Panc1 (cell line): ENCODE data around the gene TMEM141. TPM values are rescaled to one million over a fixed set of nuclear protein-coding genes. Genes with fewer than 3 reads are reported as not detected.

Experiments used
- ATAC-seq: fragments of 200-7000 bp; cut with Tn5 transposase; 2 replicates; pipeline ENCODE4 v1.9.1; 2020; ENCODE audit warnings: mild to moderate bottlenecking, moderate library complexity
- BruUV-seq: library from RNA; stranded (reverse); fragments of 400-500 nt; replicated peaks from 2 replicates; lab custom pipeline; 2021; lab: Mats Ljungman, UMichigan
- CTCF ChIA-PET: fragments of 300-600 bp; sonication (Branson Sonifier 250); formaldehyde crosslinking; loops from one replicate; lab custom pipeline; 2022; ENCODE audit warnings: antibody characterized with exemption; lab: Charles Lee
- POLR2A ChIA-PET: fragments of 300-600 bp; sonication (Branson Sonifier 250); formaldehyde crosslinking; loops from one replicate; lab custom pipeline; 2022; ENCODE audit warnings: antibody characterized with exemption; lab: Charles Lee
- DNase-seq: peaks from one replicate; pipeline ENCODE4 v3.0.0-alpha.2; 2010; ENCODE audit warnings: low read depth, low spot score
- H3K27ac ChIP-seq: 2 replicates; pipeline ENCODE4 v1.5.1; 2011; ENCODE audit warnings: mild to moderate bottlenecking, low read length, inconsistent platforms
- H3K27me3 ChIP-seq: fragments of 200-500 bp; sonication (Bioruptor generic); 2 replicates; pipeline ENCODE4 v1.6.0; 2014; ENCODE audit warnings: low read length, inconsistent platforms; ENCODE audit not compliant: control insufficient read depth, insufficient read depth
- H3K36me3 ChIP-seq: fragments of 200-500 bp; sonication (Bioruptor generic); 2 replicates; pipeline ENCODE4 v1.5.1; 2014; ENCODE audit warnings: inconsistent platforms, mild to moderate bottlenecking, low read length, moderate library complexity; ENCODE audit not compliant: control insufficient read depth, insufficient read depth
- H3K4me1 ChIP-seq: 2 replicates; pipeline ENCODE4 v1.5.1; 2011; ENCODE audit warnings: inconsistent platforms, mild to moderate bottlenecking, low read length, moderate library complexity; ENCODE audit not compliant: control insufficient read depth, insufficient read depth
- H3K4me3 ChIP-seq, 2 experiments: 2 replicates each; pipeline ENCODE4 v1.5.1; 2011 to 2012; ENCODE audit warnings: low read depth in 2 of 2, low read length in 2 of 2, mild to moderate bottlenecking in 2 of 2, inconsistent platforms in 1 of 2, moderate library complexity in 1 of 2
- H3K9me3 ChIP-seq: fragments of 200-500 bp; sonication (Bioruptor generic); 2 replicates; pipeline ENCODE4 v1.5.1; 2014; ENCODE audit warnings: low read depth, mild to moderate bottlenecking, inconsistent platforms, low read length, moderate library complexity; ENCODE audit not compliant: control insufficient read depth, insufficient read depth
- POLR2AphosphoS5 ChIP-seq: IDR thresholded peaks from 2 replicates; pipeline ENCODE4 v1.6.1; 2012; ENCODE audit warnings: mild to moderate bottlenecking, low read depth, low read length, moderate library complexity
- REST ChIP-seq, 2 experiments: IDR thresholded peaks; 2 replicates each; pipeline ENCODE4 v1.6.1; 2011 to 2012; ENCODE audit warnings: low read depth in 2 of 2, control low read depth in 1 of 2, low read length in 1 of 2, mild to moderate bottlenecking in 1 of 2, moderate library complexity in 1 of 2; ENCODE audit not compliant: insufficient read depth in 1 of 2
- SIN3A ChIP-seq: IDR thresholded peaks from 2 replicates; pipeline ENCODE4 v1.6.1; 2012; ENCODE audit warnings: low read depth, mild to moderate bottlenecking, low read length, moderate library complexity, borderline replicate concordance; ENCODE audit not compliant: insufficient read depth
- TCF7L2 ChIP-seq: IDR thresholded peaks from 2 replicates; pipeline ENCODE4 v1.6.1; 2011; ENCODE audit warnings: mild to moderate bottlenecking, low read depth, low read length, inconsistent platforms
- in situ Hi-C: cut with HindIII; loops from 2 replicates; pipeline ENCODE4 v1.10.0; 2016; ENCODE audit warnings: low sequenced_read_pairs, low pct_unique_long_range_greater_than_20kb
- intact Hi-C: fragments of 100-400 bp; cut with micrococcal nuclease; formaldehyde crosslinking; loops from one replicate; pipeline ENCODE4 v1.10.0; 2022; ENCODE audit not compliant: unreplicated experiment
- total RNA-seq: library from RNA; stranded (reverse); gene quantifications from one replicate; pipeline ENCODE4 v1.2.1, GENCODE V29; 2021; ENCODE audit not compliant: unreplicated experiment
- TF ChIP-seq, protein P1 (sequence below): fragments of 450-650 bp; IDR thresholded peaks from 2 replicates; pipeline ENCODE4 v1.5.1; 2017; ENCODE audit warnings: mild to moderate bottlenecking

TMEM141 gene
- total RNA-seq, 1 experiment from 2014 or later = 53.5 TPM

DNA sequence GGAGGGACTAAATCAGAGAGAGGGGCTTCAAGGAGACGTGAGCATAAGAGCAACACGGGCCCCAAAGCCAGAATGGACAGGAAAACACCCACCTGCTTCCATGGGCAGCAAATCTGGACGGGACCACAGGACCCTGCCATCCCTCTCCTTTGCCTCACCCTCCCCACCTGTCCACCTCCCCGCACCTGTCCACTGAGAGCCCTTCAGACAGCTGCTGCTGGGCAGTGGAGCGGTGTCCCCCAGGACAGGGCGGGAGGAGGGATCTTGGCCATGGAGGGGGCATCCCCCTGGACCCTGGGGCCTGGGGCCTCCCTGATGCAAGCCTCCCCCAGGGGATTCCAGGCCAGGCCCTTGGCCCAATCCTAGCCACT lies 7.5 kb downstream of the TMEM141 start:
- no peaks in the 10 kb centered on the region for H3K36me3 ChIP-seq
- H3K9me3 ChIP-seq = no peaks in the 10 kb centered on the region
- DNase-seq = no peak
- ChIA-PET CTCF (no interaction called here), POLR2A (no interaction called here)
- no peaks in the 10 kb centered on the region for H3K27me3 ChIP-seq
- in situ Hi-C loops = no loop called here
- intact Hi-C loops = no loop called here
- ATAC-seq = no peak
- no peak overlapping the region for H3K27ac ChIP-seq
- BruUV-seq = no TSS peak
- TF ChIP-seq SIN3A (no peak), POLR2AphosphoS5 (no peak), REST (IDR thresholded peaks at IDR 0.05; ENCODE audit: insufficient read depth in 1 of 2, low read depth in 2 of 2, low read length in 1 of 2) (no peak), TCF7L2 (no peak)
- TF ChIP-seq, protein P1, sequence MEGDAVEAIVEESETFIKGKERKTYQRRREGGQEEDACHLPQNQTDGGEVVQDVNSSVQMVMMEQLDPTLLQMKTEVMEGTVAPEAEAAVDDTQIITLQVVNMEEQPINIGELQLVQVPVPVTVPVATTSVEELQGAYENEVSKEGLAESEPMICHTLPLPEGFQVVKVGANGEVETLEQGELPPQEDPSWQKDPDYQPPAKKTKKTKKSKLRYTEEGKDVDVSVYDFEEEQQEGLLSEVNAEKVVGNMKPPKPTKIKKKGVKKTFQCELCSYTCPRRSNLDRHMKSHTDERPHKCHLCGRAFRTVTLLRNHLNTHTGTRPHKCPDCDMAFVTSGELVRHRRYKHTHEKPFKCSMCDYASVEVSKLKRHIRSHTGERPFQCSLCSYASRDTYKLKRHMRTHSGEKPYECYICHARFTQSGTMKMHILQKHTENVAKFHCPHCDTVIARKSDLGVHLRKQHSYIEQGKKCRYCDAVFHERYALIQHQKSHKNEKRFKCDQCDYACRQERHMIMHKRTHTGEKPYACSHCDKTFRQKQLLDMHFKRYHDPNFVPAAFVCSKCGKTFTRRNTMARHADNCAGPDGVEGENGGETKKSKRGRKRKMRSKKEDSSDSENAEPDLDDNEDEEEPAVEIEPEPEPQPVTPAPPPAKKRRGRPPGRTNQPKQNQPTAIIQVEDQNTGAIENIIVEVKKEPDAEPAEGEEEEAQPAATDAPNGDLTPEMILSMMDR = no peak
- peaks cover 4% of the 10 kb centered on the region for H3K4me1 ChIP-seq
- H3K4me3 ChIP-seq = no peak overlapping the region

DNA sequence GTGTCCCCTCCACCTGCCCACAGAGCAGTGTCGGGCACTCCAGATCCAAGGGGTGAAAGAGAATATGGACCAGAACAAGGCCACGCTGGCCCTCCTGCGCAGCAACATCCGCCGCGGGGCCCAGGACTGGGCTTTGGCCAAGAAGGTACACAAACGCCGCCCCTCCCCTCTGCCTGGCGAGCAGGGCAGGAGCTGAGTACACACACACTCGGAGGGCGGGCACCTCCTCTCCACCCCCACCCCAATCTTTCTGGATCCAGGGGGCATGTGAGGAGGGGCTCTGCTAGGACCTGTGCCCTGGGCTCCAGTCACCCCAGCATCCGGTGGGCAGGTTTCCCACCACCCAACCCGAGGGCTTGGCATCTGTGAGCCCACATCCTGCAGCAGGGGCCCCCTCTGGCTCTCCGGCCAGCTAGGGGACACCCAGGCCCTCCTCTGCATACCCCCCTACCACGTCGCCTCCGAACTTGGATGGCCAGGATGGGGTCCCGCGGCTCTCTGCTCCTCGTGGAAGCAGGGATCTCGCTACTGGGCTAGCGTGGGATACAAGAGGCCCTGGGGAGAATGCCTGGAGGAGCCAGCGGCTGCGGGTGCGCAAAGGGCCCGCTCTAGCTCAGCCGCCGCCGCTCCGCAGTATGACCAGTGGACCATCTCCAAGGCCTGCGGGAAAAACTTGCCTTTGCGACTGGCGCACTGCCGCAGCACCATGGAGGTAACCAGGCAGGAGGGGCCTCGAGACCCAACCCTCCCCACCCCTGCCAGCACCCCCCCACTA lies 8.1 kb downstream of the TMEM141 start:
- Histone ChIP-seq H3K4me1 (peaks cover 4% of the 10 kb centered on the region), H3K27ac (no peak overlapping the region), H3K36me3 (no peaks in the 10 kb centered on the region), H3K27me3 (no peaks in the 10 kb centered on the region), H3K9me3 (no peaks in the 10 kb centered on the region), H3K4me3 (peak overlapping the region; percentile 37 to 50)
- DNase-seq (no peak), ATAC-seq (peak; percentile 11)
- BruUV-seq = no TSS peak
- ChIA-PET POLR2A (interaction anchor here (0.7 to 1.0 kb wide), 2 partner anchors 9 to 36 kb away, joined by 3 to 13 read pairs; no protein-coding TSS in a partner anchor), CTCF (interaction anchor here (0.7 kb wide), 1 partner anchor 256 kb away, joined by 4 read pairs; no protein-coding TSS in a partner anchor)
- in situ Hi-C loops = no loop called here
- intact Hi-C loops = no loop called here
- no peak for TF ChIP-seq POLR2AphosphoS5
- no peak for TF ChIP-seq REST (IDR thresholded peaks at IDR 0.05; ENCODE audit: insufficient read depth in 1 of 2, low read depth in 2 of 2, low read length in 1 of 2)
- TF ChIP-seq, protein P1 = no peak
- no peak for TF ChIP-seq TCF7L2
- no peak for TF ChIP-seq SIN3A
